ENCODE measurements around the gene DIP2B.
"Not testable (repeated sequence)": the region's sequence is repeated elsewhere in the genome, so short reads cannot be mapped to it uniquely, and the experiment has no call there.

DIP2B gene

DNA sequence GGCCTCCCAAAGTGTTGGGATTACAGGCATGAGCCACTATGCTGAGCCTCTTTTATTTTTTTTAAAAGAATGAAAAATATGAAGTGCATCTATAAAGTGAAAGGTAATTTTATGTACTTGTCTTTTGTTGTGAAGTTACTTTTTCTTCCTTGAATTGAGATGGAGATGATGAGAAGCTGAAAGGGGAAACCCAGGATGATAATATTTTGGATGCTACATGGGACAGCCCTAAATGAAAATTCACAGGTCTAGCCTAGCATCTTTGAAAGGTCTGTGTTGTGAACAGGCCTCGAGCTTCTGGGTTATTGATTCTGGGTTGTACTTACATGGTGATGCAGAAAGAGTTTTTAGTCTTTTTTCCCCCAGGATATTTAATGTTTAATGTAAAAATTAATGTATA, 14.6 kb downstream of the DIP2B start:
- no peak for DNase-seq

DNA sequence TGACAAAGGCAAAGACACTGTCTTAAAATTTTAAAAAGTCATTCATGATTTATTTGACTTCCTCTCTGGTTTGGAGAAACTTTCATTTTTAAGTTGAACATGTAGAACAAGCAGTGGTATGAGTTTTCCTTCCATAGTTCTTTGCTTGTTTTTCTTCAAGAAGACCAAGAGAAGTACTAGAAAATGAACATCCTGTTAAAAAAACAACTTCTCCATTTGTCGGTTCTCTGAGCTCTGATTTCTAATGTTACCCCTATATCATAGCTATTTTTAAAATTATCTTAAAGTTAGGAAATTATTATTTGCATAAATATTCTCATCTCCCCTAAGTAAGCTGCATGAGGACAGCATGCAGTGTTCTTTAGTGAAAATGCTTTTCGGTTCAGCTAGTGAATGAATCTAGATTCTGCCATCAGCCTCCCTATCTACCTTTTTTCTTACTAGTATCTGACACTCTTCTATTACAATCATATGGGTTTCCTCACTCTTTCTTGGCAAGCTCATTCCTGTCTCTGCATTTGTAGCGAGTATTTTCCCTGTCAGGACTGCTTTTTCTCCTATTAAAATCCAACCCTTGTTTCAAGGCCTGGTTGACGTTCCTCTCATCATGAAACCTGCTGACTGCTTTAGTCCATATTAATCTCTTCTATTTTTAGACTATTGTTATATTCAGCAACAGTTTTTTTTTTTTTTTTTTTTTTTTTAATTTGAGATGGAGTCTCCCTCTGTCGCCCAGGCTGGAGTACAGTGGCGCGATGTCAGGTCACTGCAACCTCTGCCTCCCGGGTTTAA, 15.8 kb downstream of the DIP2B start:
- no peak for DNase-seq

DNA sequence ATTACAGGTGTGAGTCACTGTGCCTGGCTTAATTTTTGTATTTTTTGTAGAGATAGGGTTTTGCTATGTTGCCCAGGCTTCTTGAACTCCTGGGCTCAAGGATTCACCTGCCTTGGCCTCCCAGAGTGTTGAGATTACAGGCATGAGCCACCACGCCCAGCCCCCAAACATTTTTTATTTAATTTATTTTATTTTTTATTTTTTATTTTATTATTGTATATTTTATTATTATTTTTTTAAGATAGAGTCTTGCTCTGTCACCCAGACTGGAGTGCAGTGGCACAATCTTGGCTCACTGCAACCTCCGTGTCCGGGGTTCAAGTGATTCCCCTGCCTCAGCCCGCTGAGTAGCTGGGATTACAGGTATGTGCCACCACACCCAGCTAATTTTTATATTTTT, 17.0 kb downstream of the DIP2B start:
- DNase-seq, result not testable (repeated sequence)

DNA sequence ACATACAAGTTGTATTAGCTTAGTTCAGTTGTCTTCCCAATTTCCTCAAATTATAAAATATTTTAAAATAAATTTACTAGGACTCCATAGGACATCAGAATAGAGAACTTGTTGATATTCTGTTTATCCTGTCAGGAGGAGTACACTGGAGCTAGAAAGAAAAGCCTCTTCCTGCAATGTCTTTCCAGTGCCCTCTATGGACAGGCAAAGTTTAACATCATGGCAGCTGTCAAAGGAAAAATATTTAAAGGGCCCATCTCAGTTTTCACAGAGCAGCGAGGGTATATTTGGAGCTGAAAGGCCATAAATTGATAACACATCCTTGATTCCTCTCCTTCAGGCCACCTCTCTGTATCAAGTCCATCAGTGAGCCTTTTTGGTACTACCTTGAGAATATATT, 19.0 kb downstream of the DIP2B start:
- DNase-seq, result no peak

DNA sequence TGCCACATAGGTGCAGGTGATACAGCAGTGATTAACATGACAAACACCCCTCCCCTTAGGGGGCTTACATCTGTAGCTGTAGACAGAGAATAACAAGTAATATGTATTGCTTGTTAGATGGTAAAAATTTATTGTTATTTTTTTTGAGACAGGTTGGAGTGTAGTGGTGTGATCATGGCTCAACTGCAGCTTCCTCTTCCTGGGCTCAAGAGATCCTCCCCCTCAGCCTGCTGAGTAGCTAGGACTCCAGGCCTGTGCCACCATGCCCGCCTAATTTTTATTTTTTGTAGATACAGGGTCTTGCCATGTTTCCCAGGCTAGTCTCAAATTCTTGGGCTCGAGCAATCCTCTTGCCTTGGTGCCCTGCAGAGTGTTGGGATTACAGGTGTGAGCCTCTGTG, 19.8 kb downstream of the DIP2B start:
- no peak for DNase-seq

DNA sequence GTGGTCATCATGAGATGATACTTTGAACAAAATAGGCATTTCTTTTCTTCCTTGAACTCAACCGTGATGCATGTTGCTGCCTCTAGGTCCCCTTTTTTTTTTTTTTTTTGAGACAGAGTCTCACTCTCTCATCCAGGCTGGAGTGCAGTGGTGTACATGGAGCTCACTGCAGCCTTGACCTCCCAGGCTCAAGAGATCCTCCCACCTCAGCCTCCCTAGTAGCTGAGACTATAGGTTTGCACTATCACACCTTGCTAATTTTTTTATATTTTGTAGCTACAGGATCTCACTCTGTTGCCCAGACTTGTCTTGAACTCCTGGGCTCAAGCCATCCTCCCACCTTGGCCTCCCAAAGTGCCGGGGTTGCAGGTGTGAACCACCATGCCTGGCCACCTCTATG, 20.6 kb downstream of the DIP2B start:
- DNase-seq, result no peak

DNA sequence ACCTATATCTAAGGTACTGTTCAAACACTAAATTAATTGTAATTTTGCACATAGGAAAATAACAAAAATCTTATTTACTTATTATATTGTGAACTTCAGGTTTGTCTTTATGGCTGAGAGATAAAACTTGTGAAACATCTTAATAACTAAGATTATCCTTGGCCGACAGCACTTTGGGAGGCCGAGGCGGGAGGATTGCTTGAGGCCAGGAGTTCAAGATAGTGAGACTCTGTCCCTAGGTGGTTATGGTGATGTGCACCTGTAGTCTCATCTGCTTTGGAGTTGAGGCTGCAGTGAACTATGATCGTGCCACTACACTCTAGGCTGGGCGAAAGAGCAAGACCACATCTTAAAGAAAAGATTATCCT, 22.6 kb downstream of the DIP2B start:
- no peak for DNase-seq

DNA sequence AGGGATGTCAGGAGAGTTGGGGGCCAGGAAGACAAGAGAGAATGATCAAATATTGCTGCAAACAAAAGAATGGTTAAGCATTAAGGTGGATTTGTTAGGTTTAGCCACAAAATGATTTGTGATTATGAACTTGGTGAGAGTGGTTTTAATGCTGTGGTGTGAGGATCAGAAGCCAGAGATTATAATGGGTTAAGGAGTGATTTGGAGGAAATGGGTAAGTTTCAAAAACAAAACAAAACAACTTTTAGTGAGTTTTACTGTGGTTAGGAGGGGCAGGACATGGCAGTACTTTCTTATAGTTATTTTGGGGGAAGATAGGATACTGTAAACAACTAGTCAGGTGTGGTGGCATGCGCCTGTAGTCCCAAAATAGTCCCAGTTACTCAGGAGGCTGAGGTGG, 24.0 kb downstream of the DIP2B start:
- DNase-seq, result no peak

DNA sequence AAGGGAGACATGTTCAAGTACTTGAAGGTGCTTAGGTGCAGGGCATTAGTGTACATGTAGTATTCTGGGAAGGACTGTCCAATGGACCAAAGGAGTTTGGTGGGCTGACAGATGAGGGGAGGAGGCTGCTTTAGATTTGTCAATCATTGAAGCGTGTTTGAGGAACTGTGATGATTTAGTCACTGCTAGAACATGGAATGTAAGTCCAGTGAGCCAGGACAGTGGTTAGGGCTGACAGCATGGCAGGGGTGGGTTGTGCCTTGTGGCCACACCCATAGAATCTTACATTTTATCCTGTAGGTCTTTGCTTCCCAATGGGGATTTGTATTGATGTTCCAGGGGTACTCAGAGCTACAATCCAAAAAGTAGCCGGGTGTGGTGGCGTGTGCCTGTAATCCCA, 24.6 kb downstream of the DIP2B start:
- no peak for DNase-seq

DNA sequence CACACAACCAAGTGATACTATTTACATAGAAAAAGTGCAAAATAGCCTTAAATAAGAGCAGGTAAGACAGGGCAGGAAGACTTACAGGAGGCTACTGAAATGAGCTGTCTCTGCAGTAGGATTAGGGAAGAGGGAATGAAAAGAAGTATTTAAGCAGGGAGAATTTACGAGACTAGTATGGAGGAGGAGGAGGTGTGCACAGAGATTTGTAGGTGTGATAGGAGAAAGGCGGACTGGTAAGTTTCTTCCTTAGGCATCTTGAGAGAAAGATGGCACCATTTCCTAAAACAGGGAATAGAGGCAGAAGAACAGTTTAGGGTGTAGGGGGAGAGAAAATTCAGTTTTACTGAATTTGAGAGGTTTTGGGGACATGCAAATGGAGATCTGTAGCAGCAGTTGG, 25.7 kb downstream of the DIP2B start:
- no peak for DNase-seq

DNA sequence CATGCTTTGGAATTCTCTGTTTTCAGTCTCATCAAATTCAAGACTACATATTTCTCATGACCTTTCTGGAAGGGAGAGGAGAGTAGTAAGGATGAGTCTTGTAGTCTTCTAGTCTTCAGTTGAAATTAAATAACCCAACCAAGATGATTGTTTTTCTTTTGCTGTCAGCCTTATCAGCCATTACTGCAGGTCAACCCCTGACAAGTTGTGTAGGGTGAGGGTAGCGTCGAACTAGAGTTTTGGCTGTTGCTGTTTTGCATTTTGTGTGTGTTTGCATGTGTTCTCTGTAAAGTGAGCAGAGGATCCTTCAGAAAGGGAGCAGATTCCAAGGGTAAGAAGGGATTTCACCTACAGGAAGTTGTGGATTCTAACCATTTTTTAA, 28.4 kb downstream of the DIP2B start:
- DNase-seq, result no peak

DNA sequence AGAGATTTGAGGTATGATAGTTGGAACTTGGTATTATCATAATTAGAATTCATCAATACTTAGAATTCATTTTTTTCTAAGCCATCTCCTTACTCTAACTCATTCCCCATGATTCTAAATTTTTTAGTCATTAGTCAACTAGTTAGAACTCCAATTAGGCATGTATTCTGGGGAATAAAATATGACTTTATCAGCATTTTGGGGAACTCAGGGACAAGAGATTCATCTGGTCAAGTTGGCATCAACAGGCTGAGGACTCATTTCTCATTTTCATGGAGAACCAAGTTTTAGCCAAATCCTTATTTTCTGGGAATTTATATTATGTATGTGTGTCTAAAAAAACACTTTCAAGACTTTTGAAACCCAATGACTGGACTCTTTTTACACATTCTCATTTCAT, 29.2 kb downstream of the DIP2B start:
- DNase-seq, result no peak

DNA sequence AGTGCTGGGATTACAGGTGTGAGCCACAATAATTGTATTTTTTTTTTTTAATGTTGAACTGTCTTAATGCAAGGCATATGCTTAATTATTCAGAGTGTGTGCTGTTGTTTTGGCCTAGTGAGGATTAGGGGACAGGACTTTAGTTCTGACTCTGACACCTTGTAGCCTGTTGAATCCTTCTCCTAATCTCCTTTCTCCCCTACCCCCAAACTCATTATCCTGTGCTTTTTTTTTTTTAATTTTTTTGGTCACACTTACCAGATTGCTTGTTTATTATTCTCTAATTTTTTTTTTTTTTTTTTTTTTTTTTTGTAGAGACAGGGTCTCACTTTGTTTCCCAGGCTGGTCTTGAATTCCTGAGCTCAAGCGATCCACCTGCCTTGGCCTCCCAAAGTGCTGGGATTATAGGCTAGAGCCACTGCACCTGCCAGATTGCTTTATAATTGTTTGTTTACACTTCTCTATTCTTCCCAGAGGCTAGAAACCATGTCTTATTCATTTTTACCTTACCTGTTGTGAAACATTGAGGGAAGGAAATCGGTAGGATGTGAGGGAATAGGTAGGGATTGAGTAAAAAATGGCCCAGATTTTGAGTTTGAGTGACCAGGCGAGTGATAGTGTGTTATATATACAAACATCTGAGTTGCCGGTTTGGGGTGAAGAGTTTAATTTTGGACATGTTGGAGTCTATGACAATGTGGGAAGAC, 32.2 kb downstream of the DIP2B start:
- DNase-seq, result no peak

DNA sequence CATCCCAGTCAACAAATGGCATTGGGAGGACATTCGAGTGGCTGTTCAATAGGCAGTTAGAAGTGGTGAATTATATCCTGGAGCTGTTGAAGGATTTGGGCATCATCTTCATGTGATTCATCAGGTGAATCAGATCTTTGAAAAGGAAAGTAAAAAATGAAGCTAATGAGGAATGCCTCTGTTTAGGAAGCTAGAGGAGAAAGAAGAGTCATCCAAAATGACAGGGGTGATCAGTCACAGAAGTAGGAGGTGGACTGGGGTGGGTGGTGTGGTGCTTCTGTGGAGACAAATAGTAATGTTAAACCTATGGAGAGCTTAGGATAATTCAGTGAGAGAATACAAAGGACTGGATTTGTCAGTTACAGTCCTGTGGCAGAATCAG, 32.7 kb downstream of the DIP2B start:
- no peak for DNase-seq

DNA sequence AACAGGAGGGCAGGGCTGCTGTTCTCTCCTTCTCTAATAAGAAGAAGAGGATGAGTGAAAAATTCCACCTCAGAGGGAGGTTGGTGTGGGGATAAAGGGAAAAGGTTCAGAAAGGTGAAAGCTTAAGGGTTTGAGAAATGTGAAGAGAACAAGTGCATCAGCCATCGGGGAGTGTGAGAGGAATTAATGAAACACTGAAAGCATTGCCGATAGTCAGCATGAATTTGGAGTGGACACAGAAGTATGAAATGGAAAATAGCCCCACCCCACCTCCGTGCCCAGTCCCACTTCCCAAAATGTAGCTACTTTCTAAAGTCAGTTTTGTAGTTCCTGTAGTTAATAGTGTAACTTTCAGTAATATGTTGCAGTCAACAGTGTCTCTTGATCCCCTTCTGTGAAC, 33.4 kb downstream of the DIP2B start:
- DNase-seq, result no peak

DNA sequence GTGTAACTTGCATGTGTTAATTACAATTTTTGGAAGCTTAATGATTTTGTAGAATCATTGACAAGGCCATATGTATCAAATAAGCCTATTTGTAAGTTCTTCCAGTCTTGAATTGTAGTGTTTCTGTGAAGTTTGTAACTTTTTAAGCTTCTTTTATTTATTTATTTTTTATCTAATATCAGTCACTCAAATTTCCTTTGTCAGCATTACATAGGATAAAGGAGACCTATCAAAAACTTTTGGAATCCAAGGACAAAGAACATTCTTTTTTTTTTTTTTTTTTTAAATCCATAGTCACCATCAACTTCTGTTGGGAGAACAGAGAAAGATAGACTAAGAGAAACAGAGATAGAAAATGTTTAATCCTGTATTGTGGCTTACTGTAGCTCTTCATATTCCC, 36.4 kb downstream of the DIP2B start:
- no peak for DNase-seq

DNA sequence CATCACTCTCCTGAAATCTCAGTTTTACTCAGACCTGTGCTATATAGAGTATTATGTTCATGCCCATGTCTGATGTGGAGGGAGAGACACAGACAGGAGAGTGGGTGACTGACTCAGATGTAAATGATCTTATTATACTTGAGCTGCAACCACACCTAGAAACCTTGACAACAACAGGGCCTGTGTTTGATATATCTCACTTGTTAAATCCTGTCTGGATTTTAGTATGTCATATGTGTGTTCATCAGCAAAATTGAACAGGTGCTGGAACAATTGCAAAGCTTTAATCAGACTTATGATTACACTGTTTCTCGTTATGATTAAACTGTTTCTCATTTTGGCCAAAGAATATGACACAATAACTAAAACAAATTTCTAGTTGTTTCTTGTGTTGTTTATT, 37.7 kb downstream of the DIP2B start:
- no peak for DNase-seq

DNA sequence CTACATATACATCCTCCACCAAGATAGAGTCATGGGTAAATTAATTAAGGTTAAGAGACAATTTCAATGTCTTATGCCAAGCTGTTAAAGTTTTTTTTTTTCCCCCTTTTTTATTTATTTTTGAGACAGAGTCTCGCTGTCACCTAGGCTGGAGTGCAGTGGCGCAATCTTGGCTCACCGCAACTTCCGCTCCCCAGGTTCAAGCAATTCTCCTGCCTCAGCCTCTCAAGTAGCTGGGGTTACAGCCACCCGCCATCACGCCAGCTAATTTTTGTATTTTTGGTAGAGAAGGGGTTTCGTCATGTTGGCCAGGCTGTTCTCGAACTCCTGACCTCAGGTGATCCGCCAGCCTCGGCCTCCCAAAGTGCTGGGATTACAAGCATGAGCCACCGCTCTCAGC, 38.4 kb downstream of the DIP2B start:
- DNase-seq, result not testable (repeated sequence)

DNA sequence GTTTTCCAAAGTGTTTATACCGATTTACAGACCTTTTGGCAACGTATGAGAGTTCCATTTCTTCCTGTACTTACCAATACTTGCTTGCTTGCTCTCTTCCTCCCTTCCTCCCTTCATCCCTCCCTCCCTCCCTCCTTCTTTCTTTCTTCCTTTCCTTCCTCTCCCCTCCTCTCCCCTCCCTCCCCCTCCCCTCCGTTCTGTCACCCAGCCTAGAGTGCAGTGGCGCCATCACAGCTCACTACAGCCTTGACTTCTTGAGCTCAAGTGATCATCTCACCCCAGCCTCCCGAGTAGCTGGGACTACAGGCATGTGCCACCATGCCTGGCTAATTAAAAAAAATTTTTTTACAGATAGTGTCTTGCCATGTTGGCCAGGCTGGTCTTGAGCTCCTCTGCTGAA, 40.4 kb downstream of the DIP2B start:
- DNase-seq, result no peak

DNA sequence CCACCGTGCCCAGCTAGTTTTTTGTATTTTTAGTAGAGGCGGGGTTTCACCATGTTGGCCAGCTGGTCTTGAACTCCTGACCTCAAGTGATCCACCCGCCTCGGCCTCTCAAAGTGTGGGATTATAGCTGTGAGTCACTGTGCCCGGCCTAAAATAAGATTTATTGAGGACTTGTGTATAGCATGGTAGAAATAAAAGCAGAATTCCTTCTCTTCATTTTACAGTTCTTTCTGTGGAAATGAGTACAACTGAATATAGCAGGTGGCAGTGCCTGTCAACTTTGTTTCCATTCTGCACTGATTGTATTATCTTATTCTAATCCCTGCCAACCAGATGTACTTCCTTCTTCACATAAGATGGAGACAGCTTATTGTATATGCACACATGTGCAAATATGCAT, 41.0 kb downstream of the DIP2B start:
- no peak for DNase-seq

DNA sequence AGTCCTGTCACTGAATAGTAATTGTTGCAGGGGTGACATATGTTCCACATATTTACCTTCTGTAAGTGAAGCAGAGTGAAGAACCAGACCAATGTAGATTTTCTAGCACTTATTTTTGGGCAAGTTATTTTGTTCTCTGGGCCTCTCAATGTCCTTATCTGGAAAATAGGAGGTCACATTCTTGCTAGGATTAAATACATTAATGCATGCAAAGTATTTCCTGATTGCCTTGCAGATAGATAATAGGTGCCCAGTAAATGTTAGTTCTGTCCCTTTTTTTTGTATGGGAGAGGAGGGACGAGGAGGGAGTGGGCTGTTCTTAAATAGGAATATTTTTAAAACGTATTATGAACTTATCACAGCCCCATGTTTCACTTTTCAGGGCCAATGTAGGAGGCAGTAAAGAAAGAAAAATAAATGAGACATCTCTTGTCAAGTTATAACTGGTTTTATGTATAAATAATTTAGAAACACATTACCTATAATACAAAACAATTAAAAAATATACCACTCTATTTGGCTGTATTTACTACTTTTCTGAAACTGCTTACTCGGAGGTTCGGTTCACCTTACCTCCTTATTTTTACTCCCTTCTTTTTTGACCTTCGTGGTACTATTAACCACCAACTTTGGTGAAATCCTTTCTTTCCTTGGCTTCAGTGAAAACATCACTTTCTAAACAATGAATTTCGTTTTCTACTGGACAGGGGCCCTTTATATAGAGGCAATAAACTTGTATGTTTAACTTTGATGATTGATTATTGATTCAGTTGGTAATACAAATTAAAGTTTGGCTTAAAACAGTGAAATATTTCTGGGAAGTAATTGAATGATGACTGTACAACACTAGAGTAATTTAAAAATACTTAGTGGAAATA, 41.9 kb downstream of the DIP2B start:
- DNase-seq, result no peak

DNA sequence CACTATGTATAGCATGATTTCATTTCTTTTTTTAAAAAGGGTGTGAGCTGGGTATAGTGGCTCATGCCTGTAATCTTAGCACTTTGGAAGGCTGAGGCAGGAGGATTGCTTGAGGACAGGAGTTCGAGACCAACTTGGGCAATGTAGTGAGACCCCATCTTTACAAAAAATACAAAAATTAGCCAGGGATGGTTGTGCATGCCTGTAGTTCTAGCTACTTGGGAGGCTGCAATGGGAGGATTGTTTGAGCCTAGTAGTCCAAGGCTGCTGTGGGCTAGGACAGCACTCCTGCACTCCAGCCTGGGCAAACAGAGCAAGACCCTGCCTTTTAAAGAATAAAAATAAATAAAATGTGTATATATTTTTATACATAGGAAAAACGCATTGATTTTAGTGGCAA, 43.0 kb downstream of the DIP2B start:
- no peak for DNase-seq

DNA sequence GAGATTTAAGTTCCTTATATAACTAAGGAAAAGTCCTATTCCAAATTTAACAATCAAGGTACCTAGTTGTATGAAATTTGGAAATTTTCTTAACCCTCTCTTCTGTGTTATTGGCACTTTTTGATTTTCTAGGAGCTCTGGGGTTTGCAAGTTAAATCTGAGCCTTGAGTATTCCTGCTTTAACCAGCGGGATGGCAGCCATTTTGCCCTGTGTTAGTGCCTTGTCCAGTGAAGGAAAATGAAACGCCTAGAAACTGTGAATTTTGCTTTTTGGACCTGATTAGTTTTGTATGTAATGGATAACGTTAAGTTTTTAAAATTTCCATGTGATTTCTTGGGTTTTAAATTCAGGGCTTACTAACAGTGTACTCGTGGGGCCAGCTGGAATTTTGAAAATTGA, 45.1 kb downstream of the DIP2B start:
- no peak for DNase-seq
